Measurements from ENCODE around the gene ZNF165. TPM values are rescaled to one million over a fixed set of nuclear protein-coding genes. Genes with fewer than 3 reads are reported as not detected.
"Not testable (repeated sequence)": the region's sequence is repeated elsewhere in the genome, so short reads cannot be mapped to it uniquely, and the experiment has no call there.

ZNF165 gene
- total RNA-seq, 2 experiments from 2014 or later, result 5.1 to 5.5 TPM

GRCh38 chr6:28068067-28068466 is 12.3 kb upstream of the ZNF165 start:
- Histone ChIP-seq H3K4me3 (ENCODE audit: low read length) (no peak overlapping the region), H3K4me1 (ENCODE audit: insufficient read depth, low read length) (no peaks in the 10 kb centered on the region), H3K9me3 (ENCODE audit: control insufficient read depth in 1 of 2, insufficient read depth in 1 of 2, low read length in 2 of 2) (no peaks in the 10 kb centered on the region), H3K27ac (ENCODE audit: low read depth in 1 of 2, low read length in 2 of 2) (no peak overlapping the region), H3K36me3 (ENCODE audit: insufficient read depth, low read length) (no peaks in the 10 kb centered on the region), H3K27me3 (ENCODE audit: control insufficient read depth in 1 of 2, insufficient read depth in 2 of 2, low read length in 2 of 2) (peaks cover 9 to 44% of the 10 kb centered on the region in 2 experiments)
- H3K27ac Mint-ChIP-seq, result no peak overlapping the region
- ChIA-PET POLR2A (no interaction called here), CTCF (no interaction called here)
- no peak for DNase-seq
- intact Hi-C loops (cut with DNase I, micrococcal nuclease), result no loop called here
- H3K27me3 Mint-ChIP-seq, result peaks cover 59% of the 10 kb centered on the region
- no peaks in the 10 kb centered on the region for H3K9me3 Mint-ChIP-seq
- H3K4me1 Mint-ChIP-seq (ENCODE audit: low read depth), result no peaks in the 10 kb centered on the region
- no peak for ATAC-seq (ENCODE audit: poor library complexity)
- no peak overlapping the region for H3K4me3 Mint-ChIP-seq
- H3K36me3 Mint-ChIP-seq (ENCODE audit: low read depth), result no peaks in the 10 kb centered on the region
- TF ChIP-seq CTCF (IDR thresholded peaks at IDR 0.05), result no peak

DNA sequence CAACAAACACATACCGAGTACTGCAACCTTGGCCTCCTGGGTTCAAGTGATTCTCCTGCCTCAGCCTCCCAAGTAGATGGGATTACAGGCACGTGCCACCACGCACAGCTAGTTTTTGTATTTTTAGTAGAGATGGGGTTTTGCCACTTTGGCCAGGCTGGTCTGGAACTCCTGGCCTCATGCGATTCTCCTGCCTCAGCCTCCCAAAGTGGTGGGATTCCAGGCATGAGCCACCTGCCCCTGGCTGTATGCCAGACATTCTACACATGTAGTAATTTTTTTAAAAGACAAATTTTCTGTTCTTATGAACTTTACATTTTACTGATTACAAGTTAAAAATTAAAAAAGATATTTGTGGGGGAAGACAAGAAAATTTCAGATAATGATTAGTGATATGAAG is 9.4 kb upstream of the ZNF165 start:
- H3K36me3 Mint-ChIP-seq (ENCODE audit: low read depth); DNase-seq; ATAC-seq (ENCODE audit: poor library complexity); H3K4me1 Mint-ChIP-seq (ENCODE audit: low read depth); H3K27ac Mint-ChIP-seq; H3K27ac ChIP-seq (ENCODE audit: low read depth in 1 of 2, low read length in 2 of 2); H3K9me3 ChIP-seq (ENCODE audit: control insufficient read depth in 1 of 2, insufficient read depth in 1 of 2, low read length in 2 of 2); POLR2A ChIA-PET; H3K9me3 Mint-ChIP-seq; H3K4me3 ChIP-seq (ENCODE audit: low read length); CTCF ChIA-PET; H3K4me1 ChIP-seq (ENCODE audit: insufficient read depth, low read length); H3K36me3 ChIP-seq (ENCODE audit: insufficient read depth, low read length); intact Hi-C loops (cut with DNase I, micrococcal nuclease); H3K4me3 Mint-ChIP-seq: not testable (repeated sequence)
- H3K27me3 Mint-ChIP-seq, result peaks cover 39% of the 10 kb centered on the region
- peaks cover 9 to 42% of the 10 kb centered on the region in 2 experiments for H3K27me3 ChIP-seq (ENCODE audit: control insufficient read depth in 1 of 2, insufficient read depth in 2 of 2, low read length in 2 of 2)

GRCh38 chr6:28078050-28078449 is 2.3 kb upstream of the ZNF165 start:
- Mint-ChIP-seq H3K27me3 (no peaks in the 10 kb centered on the region), H3K4me3 (peak overlapping the region; percentile 86), H3K36me3 (ENCODE audit: low read depth) (peaks cover 16% of the 10 kb centered on the region), H3K9me3 (no peaks in the 10 kb centered on the region), H3K4me1 (ENCODE audit: low read depth) (peaks cover 22% of the 10 kb centered on the region), H3K27ac (peak overlapping the region; percentile 49)
- POLR2A ChIA-PET, result no interaction called here
- CTCF ChIA-PET, result no interaction called here
- no peak for DNase-seq
- H3K27me3 ChIP-seq (ENCODE audit: control insufficient read depth in 1 of 2, insufficient read depth in 2 of 2, low read length in 2 of 2), result peaks cover 0 to 3% of the 10 kb centered on the region in 2 experiments
- ATAC-seq (ENCODE audit: poor library complexity), result no peak
- TF ChIP-seq CTCF (IDR thresholded peaks at IDR 0.05), result no peak
- no peaks in the 10 kb centered on the region for H3K9me3 ChIP-seq (ENCODE audit: control insufficient read depth in 1 of 2, insufficient read depth in 1 of 2, low read length in 2 of 2)
- peaks cover 16% of the 10 kb centered on the region for H3K4me1 ChIP-seq (ENCODE audit: insufficient read depth, low read length)
- H3K4me3 ChIP-seq (ENCODE audit: low read length), result no peak overlapping the region
- no peaks in the 10 kb centered on the region for H3K36me3 ChIP-seq (ENCODE audit: insufficient read depth, low read length)
- H3K27ac ChIP-seq (ENCODE audit: low read depth in 1 of 2, low read length in 2 of 2), result no peak overlapping the region
- intact Hi-C loops (cut with DNase I, micrococcal nuclease), result no loop called here

- DNase-seq (no peak), ATAC-seq (ENCODE audit: poor library complexity) (no peak)
- Mint-ChIP-seq H3K4me3 (peak overlapping the region; percentile 86), H3K9me3 (no peaks in the 10 kb centered on the region), H3K36me3 (ENCODE audit: low read depth) (peaks cover 16% of the 10 kb centered on the region), H3K4me1 (ENCODE audit: low read depth) (peaks cover 22% of the 10 kb centered on the region), H3K27ac (peak overlapping the region; percentile 49), H3K27me3 (no peaks in the 10 kb centered on the region)
- H3K9me3 ChIP-seq (ENCODE audit: control insufficient read depth in 1 of 2, insufficient read depth in 1 of 2, low read length in 2 of 2), result no peaks in the 10 kb centered on the region
- CTCF ChIA-PET, result no interaction called here
- TF ChIP-seq CTCF (IDR thresholded peaks at IDR 0.05), result no peak
- H3K4me1 ChIP-seq (ENCODE audit: insufficient read depth, low read length), result peaks cover 16% of the 10 kb centered on the region
- H3K36me3 ChIP-seq (ENCODE audit: insufficient read depth, low read length), result no peaks in the 10 kb centered on the region
- H3K27me3 ChIP-seq (ENCODE audit: control insufficient read depth in 1 of 2, insufficient read depth in 2 of 2, low read length in 2 of 2), result peaks cover 0 to under 1% of the 10 kb centered on the region in 2 experiments
- intact Hi-C loops (cut with DNase I, micrococcal nuclease), result no loop called here
- POLR2A ChIA-PET, result no interaction called here
- H3K27ac ChIP-seq (ENCODE audit: low read depth in 1 of 2, low read length in 2 of 2), result no peak overlapping the region
- H3K4me3 ChIP-seq (ENCODE audit: low read length), result no peak overlapping the region
Measured at GRCh38 chr6:28078836-28079235, 1.5 kb upstream of the ZNF165 start.
